BJ (cell line): Measurements from ENCODE around the gene ZNF385C. TPM values are rescaled to one million over a fixed set of nuclear protein-coding genes. Genes with fewer than 3 reads are reported as not detected.

ENCODE experiments used
- CTCF ChIA-PET: fragments of 350-600 bp; formaldehyde crosslinking; extraction: SDS; loops from one replicate; lab custom pipeline; 2021; ENCODE audit warnings: antibody characterized with exemption, inconsistent platforms; lab: Yijun Ruan, JAX
- POLR2A ChIA-PET: fragments of 300-600 bp; sonication (Branson Sonifier 250); formaldehyde crosslinking; extraction: SDS; loops from one replicate; lab custom pipeline; 2021; ENCODE audit warnings: antibody characterized with exemption; lab: Charles Lee
- DNase-seq: peaks from one replicate; pipeline ENCODE4 v3.0.0-alpha.2; 2011; ENCODE audit warnings: low read depth
- H3K27me3 ChIP-seq: 2 replicates; pipeline ENCODE4 v1.6.0; 2011; ENCODE audit warnings: low read length; ENCODE audit not compliant: control insufficient read depth, insufficient read depth
- H3K36me3 ChIP-seq: 2 replicates; pipeline ENCODE4 v1.5.1; 2011; ENCODE audit warnings: low read length; ENCODE audit not compliant: control insufficient read depth, insufficient read depth
- H3K4me3 ChIP-seq: 2 replicates; pipeline ENCODE4 v1.5.1; 2011; ENCODE audit warnings: low read depth, mild to moderate bottlenecking, control low read depth, low read length
- polyA plus RNA-seq: library from polyadenylated mRNA; depleted of rRNA; stranded (reverse); fragments of >200 nt; gene quantifications from 2 replicates; pipeline ENCODE4 v1.2.3, GENCODE V29; 2011
- TF ChIP-seq, protein P1 (sequence below): IDR thresholded peaks from 2 replicates; pipeline ENCODE4 v1.5.1; 2011; ENCODE audit warnings: low read depth, mild to moderate bottlenecking, control low read depth, inconsistent platforms, low read length, moderate library complexity; ENCODE audit not compliant: insufficient read depth

The ZNF385C gene
- polyA plus RNA-seq, 1 experiment = not detected

DNA sequence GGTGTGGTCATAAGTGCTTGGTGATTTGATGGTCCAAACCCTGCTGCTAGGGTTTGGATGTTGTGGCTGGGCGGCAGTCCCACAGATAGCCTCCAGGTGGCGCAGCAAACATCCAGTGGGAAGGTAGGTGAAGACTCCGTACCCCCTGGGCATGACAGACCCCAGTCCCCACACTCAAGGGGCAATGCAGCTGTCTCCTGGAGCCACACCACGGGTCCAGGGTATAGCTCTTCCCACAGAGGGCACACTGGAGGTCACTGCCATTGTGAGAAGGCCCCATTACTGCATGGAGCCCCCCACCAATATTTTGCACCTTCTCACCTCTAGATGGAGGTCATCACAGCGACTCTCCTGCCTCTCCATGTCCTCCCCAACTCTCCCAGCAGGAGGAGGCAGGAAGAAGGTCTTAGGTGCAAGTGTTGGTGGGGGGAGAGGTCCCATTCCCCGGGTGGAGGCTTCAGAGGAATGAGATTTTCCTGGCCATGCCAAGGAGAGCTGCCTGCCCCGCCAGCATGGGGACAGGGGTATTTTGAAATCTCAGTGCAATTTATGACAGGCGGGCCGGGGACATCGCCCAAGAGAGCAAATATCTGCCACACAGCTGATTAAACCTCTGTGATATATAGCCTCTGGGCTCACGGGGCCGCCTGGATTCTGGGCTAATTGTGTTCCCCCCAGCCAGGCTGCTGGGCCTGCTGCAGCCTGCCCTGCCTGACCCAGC, 30.7 kb downstream of the ZNF385C start:
- Histone ChIP-seq H3K27me3 (peaks cover 13% of the 10 kb centered on the region), H3K4me3 (no peak overlapping the region), H3K36me3 (no peaks in the 10 kb centered on the region)
- DNase-seq = no peak
- TF ChIP-seq, protein P1, sequence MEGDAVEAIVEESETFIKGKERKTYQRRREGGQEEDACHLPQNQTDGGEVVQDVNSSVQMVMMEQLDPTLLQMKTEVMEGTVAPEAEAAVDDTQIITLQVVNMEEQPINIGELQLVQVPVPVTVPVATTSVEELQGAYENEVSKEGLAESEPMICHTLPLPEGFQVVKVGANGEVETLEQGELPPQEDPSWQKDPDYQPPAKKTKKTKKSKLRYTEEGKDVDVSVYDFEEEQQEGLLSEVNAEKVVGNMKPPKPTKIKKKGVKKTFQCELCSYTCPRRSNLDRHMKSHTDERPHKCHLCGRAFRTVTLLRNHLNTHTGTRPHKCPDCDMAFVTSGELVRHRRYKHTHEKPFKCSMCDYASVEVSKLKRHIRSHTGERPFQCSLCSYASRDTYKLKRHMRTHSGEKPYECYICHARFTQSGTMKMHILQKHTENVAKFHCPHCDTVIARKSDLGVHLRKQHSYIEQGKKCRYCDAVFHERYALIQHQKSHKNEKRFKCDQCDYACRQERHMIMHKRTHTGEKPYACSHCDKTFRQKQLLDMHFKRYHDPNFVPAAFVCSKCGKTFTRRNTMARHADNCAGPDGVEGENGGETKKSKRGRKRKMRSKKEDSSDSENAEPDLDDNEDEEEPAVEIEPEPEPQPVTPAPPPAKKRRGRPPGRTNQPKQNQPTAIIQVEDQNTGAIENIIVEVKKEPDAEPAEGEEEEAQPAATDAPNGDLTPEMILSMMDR = peak; percentile 84
- ChIA-PET CTCF (interaction anchor here (0.6 to 4.9 kb wide), 28 partner anchors 8 to 486 kb away, joined by 3 to 46 read pairs (median 6); partner anchors contain the start of genes DHX58, DNAJC7, KAT2A and KCNH4), POLR2A (no interaction called here)

DNA sequence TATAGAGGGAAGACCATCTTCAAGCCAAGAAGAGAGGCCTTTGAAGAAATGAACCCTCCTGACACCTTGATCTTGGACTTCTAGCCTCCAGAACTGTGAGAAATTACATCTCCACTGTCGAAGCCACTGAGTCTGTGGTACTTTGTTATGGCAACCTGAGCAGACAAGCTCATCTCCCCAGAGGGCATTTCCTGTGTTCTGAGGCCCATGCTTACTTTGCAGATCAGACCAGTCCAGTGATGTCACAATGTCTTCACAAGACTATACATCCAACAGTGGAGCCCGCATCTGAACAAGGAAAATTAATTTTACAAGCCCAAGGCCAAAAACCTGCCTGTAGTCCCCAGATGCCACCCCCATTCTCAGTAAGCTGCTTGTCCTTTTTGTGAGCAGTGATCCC, 33.1 kb downstream of the ZNF385C start:
- TF ChIP-seq, protein P1 = no peak
- POLR2A ChIA-PET = no interaction called here
- no peaks in the 10 kb centered on the region for H3K36me3 ChIP-seq
- H3K4me3 ChIP-seq = no peak overlapping the region
- no peak for DNase-seq
- H3K27me3 ChIP-seq = peaks cover 2% of the 10 kb centered on the region
- CTCF ChIA-PET = interaction anchor here (0.5 to 4.9 kb wide), 12 partner anchors 9 to 279 kb away, joined by 3 to 46 read pairs (median 6); partner anchors contain the start of genes C17orf113, JUP and ZNF385C

DNA sequence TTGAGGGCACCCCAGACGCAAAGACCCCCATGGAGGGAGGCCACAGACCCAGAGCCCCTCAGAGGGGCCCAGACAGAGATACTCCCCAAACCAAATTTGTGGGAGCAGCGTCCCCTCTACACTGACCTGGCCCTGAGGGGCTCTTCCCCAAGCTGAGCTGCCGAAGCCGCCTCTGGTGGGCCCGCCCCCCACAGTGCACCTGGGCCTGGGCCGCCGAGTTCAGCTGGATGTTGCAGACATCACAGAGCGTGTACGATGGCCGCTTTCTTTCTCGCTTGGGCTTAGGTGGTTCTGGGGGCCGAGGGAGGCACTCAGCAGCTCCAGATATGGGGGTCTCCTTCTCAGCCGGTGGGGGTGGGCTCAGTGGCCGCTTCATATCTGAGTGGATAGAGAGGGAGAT, 35.6 kb downstream of the ZNF385C start:
- no peaks in the 10 kb centered on the region for H3K36me3 ChIP-seq
- DNase-seq = no peak
- H3K4me3 ChIP-seq = no peak overlapping the region
- peaks cover 4% of the 10 kb centered on the region for H3K27me3 ChIP-seq
- POLR2A ChIA-PET = no interaction called here
- CTCF ChIA-PET = interaction anchor here (1.0 kb wide), 1 partner anchor 35 kb away, joined by 3 read pairs; no protein-coding TSS in a partner anchor
- TF ChIP-seq, protein P1 = no peak

DNA sequence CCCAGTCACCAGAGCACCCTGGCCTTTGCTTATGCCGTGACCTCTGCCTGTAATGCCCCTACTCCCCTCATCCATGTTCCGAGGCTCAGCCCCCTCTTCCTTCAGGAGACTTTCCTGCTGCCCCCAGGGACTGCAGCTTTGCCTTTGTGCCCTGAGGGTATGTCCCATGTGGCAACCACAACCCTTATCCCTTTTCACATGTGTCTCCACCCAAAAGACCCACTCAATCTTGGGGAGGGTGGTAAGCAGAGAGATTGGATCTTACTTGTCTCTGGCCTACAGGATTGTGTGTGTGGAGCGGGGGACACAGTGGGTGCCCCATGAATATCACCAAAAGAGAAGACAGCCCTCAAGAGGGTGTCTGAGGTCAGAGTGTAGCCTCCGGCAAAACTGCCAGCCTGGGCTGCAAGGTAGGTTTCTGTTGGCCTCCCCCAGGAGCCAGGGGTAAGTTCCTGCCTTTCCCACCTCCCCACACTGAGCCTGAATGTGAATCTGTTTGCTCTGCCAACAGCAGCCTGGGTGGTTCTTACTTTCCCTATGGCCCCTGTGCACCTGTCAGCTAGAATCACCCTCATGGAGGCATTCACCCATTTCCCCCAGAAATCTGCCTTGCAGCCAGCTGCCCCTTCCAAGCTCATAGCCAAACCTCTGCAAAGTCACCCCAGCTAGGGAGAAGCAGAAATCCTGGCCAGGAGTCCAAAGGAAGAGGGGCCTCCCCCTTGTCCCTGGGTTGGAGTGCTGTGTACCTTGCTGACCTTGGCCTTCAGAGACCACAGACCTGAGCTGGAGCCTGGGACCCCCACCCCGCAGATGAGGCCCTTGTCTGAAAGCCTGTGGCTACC, 36.4 kb downstream of the ZNF385C start:
- Histone ChIP-seq H3K36me3 (no peaks in the 10 kb centered on the region), H3K27me3 (peaks cover 4% of the 10 kb centered on the region), H3K4me3 (no peak overlapping the region)
- POLR2A ChIA-PET = no interaction called here
- TF ChIP-seq, protein P1 = no peak
- no peak for DNase-seq
- CTCF ChIA-PET = interaction anchor here (1.2 kb wide), 1 partner anchor 39 kb away, joined by 3 read pairs; no protein-coding TSS in a partner anchor

DNA sequence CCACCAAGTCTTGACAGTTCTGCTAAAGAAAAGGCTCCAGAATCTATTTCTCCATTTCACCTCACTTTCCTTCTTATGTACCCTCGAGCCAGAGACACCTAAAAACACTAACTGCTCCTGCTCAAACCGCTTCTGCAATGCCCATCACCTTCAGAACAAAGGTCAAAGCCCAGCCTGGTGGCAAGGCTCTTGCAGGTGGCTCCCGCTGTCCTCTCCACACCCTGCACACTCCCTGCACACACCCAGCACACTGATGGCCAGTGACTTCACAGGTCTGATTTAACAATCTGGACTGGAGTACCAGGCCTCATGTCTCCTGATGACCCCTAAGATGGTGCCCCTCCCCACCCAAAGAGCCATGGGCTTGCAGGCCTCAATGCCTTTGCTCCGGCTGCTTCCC, 38.0 kb downstream of the ZNF385C start:
- no peaks in the 10 kb centered on the region for H3K36me3 ChIP-seq
- ChIA-PET CTCF (interaction anchor here (1.4 to 2.1 kb wide), 3 partner anchors 8 to 19 kb away, joined by 3 to 6 read pairs (median 3); no protein-coding TSS in a partner anchor), POLR2A (no interaction called here)
- DNase-seq = no peak
- peaks cover 6% of the 10 kb centered on the region for H3K27me3 ChIP-seq
- TF ChIP-seq, protein P1 = no peak
- no peak overlapping the region for H3K4me3 ChIP-seq
